A549 treated with dexamethasone at 1 μM for 4 hours (cell line): Measurements from ENCODE around the gene CDY2B. TPM values are rescaled to one million over a fixed set of nuclear protein-coding genes. Genes with fewer than 3 reads are reported as not detected.

Source experiments
- total RNA-seq: library from RNA; stranded (reverse); fragments of 200-300 nt; extraction: Qiagen RNA extraction; gene quantifications from 5 replicates; pipeline ENCODE4 v1.2.3, GENCODE V29; 2022

CDY2B gene, protein sequence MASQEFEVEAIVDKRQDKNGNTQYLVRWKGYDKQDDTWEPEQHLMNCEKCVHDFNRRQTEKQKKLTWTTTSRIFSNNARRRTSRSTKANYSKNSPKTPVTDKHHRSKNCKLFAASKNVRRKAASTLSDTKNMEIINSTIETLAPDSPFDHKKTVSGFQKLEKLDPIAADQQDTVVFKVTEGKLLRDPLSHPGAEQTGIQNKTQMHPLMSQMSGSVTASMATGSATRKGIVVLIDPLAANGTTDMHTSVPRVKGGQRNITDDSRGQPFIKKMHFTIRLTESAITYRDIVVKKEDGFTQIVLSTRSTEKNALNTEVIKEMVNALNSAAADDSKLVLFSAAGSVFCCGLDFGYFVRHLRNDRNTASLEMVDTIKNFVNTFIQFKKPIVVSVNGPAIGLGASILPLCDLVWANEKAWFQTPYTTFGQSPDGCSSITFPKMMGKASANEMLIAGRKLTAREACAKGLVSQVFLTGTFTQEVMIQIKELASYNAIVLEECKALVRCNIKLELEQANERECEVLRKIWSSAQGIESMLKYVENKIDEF
- not detected in 5 replicates for total RNA-seq

DNA sequence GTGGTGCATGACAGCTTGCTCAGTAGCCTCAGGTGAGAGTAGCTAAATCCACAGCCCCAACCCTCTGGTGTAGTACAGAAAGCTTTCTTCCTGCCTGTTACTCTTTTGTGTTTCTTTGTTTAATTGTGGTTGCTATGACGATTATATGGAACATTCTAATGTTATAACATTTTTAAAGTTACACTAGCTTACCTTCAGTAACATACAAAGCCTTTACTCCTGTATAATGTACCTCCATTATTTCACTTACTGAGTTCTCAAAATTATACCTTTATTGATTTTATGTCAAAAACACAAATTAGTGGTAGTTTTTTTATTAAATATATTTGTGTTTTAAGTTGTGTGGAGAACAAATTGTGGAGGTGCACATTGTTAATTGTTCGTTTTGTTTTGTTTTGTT, at the start of gene CDY2B:
Gene CDY2B (minus strand): TSS at position 101 of the 400 bp plus-strand sequence. CDS start 328 bp downstream, outside the sequence.

Other genes with a start within 250 kb of the CDY2B start
- not detected in 5 replicates for gene CDY2A, start 145.6 kb upstream of the CDY2B start, total RNA-seq